GM12878 (cell line): Measurements from ENCODE around the gene PTGIS. TPM values are rescaled to one million over a fixed set of nuclear protein-coding genes. Genes with fewer than 3 reads are reported as not detected.

Experiments used
- ATAC-seq: fragments of 200-7000 bp; cut with Tn5 transposase; 3 replicates; pipeline ENCODE4 v1.9.1; 2020; ENCODE audit warnings: mild to moderate bottlenecking, moderate library complexity
- BruUV-seq: library from RNA; stranded (reverse); fragments of 400-500 nt; replicated peaks from 2 replicates; lab custom pipeline; 2021; lab: Mats Ljungman, UMichigan
- CTCF ChIA-PET: fragments of 300-600 bp; sonication (Branson Sonifier 250); formaldehyde crosslinking; extraction: SDS; loops from one replicate; lab custom pipeline; 2021; ENCODE audit warnings: inconsistent platforms; lab: Yijun Ruan, JAX
- POLR2A ChIA-PET: fragments of 350-600 bp; formaldehyde crosslinking; extraction: SDS; loops from one replicate; lab custom pipeline; 2021; ENCODE audit warnings: inconsistent platforms; lab: Charles Lee
- RAD21 ChIA-PET: fragments of 300-600 bp; sonication (Branson Sonifier 250); formaldehyde crosslinking; loops from one replicate; lab custom pipeline; 2023; ENCODE audit warnings: antibody characterized with exemption; ENCODE audit not compliant: unreplicated experiment; lab: Charles Lee
- SMC1A ChIA-PET: fragments of 300-600 bp; sonication (Branson Sonifier 250); formaldehyde crosslinking; loops from one replicate; lab custom pipeline; 2023; ENCODE audit not compliant: unreplicated experiment, uncharacterized antibody; lab: Charles Lee
- DNase-seq: peaks from one replicate; pipeline ENCODE4 v3.0.0-alpha.2; 2011; ENCODE audit warnings: low read depth, low spot score
- FAIRE-seq: peaks from 3 replicates; lab custom pipeline; 2011; peaks lifted over from hg19 to GRCh38; lab: Jason Lieb, UNC
- H2AFZ ChIP-seq: 2 replicates; pipeline ENCODE4 v1.6.0; 2011; ENCODE audit warnings: low read depth, low read length, control low read depth; ENCODE audit not compliant: control insufficient read depth
- H3K27ac ChIP-seq: 2 replicates; pipeline ENCODE4 v1.5.1; 2011; ENCODE audit warnings: control low read depth; ENCODE audit not compliant: control insufficient read depth, insufficient read depth
- H3K27me3 ChIP-seq, 2 experiments: replicated peaks in 1 of 2; 2 replicates each; pipeline versions ENCODE4 v1.6.0 to v1.6.1; 2011; ENCODE audit warnings: low read length in 1 of 2; ENCODE audit not compliant: control insufficient read depth in 2 of 2, insufficient read depth in 2 of 2
- H3K36me3 ChIP-seq, 2 experiments: 2 replicates each; pipeline ENCODE4 v1.5.1; 2011; ENCODE audit warnings: low read length in 1 of 2; ENCODE audit not compliant: control insufficient read depth in 2 of 2, insufficient read depth in 2 of 2
- H3K4me1 ChIP-seq: 2 replicates; pipeline ENCODE4 v1.6.1; 2011; ENCODE audit warnings: mild to moderate bottlenecking, low read length, moderate library complexity, mixed read lengths; ENCODE audit not compliant: control insufficient read depth, insufficient read depth
- H3K4me2 ChIP-seq: 2 replicates; pipeline ENCODE4 v1.6.0; 2011; ENCODE audit warnings: control low read depth; ENCODE audit not compliant: control insufficient read depth, insufficient read depth
- H3K4me3 ChIP-seq: fragments of 200-600 bp; sonication (generic); 2 replicates; pipeline ENCODE4 v1.5.1; 2016
- H3K79me2 ChIP-seq: 2 replicates; pipeline ENCODE4 v1.6.0; 2011; ENCODE audit warnings: low read length; ENCODE audit not compliant: control insufficient read depth, insufficient read depth
- H3K9ac ChIP-seq: 2 replicates; pipeline ENCODE4 v1.8.0; 2011; ENCODE audit warnings: low read length, control low read depth, mixed read lengths; ENCODE audit not compliant: control insufficient read depth, insufficient read depth
- H3K9me3 ChIP-seq: replicated peaks from 3 replicates; pipeline ENCODE4 v1.5.1; 2011; ENCODE audit warnings: mild to moderate bottlenecking, low read length; ENCODE audit not compliant: control insufficient read depth, insufficient read depth
- H4K20me1 ChIP-seq: 2 replicates; pipeline ENCODE4 v1.6.0; 2011; ENCODE audit not compliant: control insufficient read depth, insufficient read depth
- ATF3 ChIP-seq: IDR thresholded peaks from 2 replicates; pipeline ENCODE4 v1.6.1; 2011; ENCODE audit warnings: low read depth, mild to moderate bottlenecking, low read length, moderate library complexity, borderline replicate concordance; ENCODE audit errors: extremely low read depth
- CEBPZ ChIP-seq: fragments of 150-350 bp; IDR thresholded peaks from 2 replicates; pipeline ENCODE4 v1.6.1; 2016; ENCODE audit warnings: low read depth, low read length
- CHD2 ChIP-seq: IDR thresholded peaks from 2 replicates; pipeline ENCODE4 v1.6.1; 2011; ENCODE audit warnings: low read depth, low read length, improper control_type of control experiment, borderline replicate concordance
- ETV6 ChIP-seq, 2 experiments: fragments of 450-650 bp in 1 of 2; IDR thresholded peaks in 1 of 2; conservative IDR thresholded peaks in 1 of 2; 2 replicates each; pipeline ENCODE4 v1.6.1; 2014; ENCODE audit warnings: antibody characterized with exemption in 1 of 2, borderline replicate concordance in 1 of 2, low read depth in 1 of 2, mild to moderate bottlenecking in 1 of 2, moderate library complexity in 1 of 2
- EZH2 ChIP-seq: IDR thresholded peaks from 2 replicates; pipeline ENCODE4 v1.6.1; 2012; ENCODE audit warnings: low read depth, mild to moderate bottlenecking, control low read depth, inconsistent platforms, low read length, borderline replicate concordance; ENCODE audit not compliant: control insufficient read depth
- FOXK2 ChIP-seq: fragments of 450-650 bp; IDR thresholded peaks from 2 replicates; pipeline ENCODE4 v1.6.1; 2017; ENCODE audit warnings: mild to moderate bottlenecking, moderate library complexity
- IKZF1 ChIP-seq: fragments of 450-650 bp; conservative IDR thresholded peaks from 2 replicates; pipeline ENCODE4 v1.6.1; 2017; ENCODE audit warnings: antibody characterized with exemption, mild to moderate bottlenecking
- IKZF2 ChIP-seq, 2 experiments: fragments of 450-650 bp; IDR thresholded peaks; 2 replicates each; pipeline ENCODE4 v1.6.1; 2017; ENCODE audit warnings: mild to moderate bottlenecking in 2 of 2, moderate library complexity in 2 of 2
- KAT2A ChIP-seq: conservative IDR thresholded peaks from 2 replicates; pipeline ENCODE4 v1.6.1; 2011; ENCODE audit warnings: low read depth, low read length; ENCODE audit not compliant: control insufficient read depth
- MYB ChIP-seq: fragments of 150-350 bp; IDR thresholded peaks from 2 replicates; pipeline ENCODE4 v1.6.1; 2014; ENCODE audit warnings: mild to moderate bottlenecking, low read depth, low read length, borderline replicate concordance
- PAX8 ChIP-seq: fragments of 450-650 bp; IDR thresholded peaks from 2 replicates; pipeline ENCODE4 v1.6.1; 2017; ENCODE audit warnings: mild to moderate bottlenecking, moderate library complexity
- RELA ChIP-seq: fragments of 450-650 bp; IDR thresholded peaks from 2 replicates; pipeline ENCODE4 v1.8.0; 2014; ENCODE audit warnings: borderline replicate concordance; ENCODE audit not compliant: partially characterized antibody
- RFX5 ChIP-seq: IDR thresholded peaks from 2 replicates; pipeline ENCODE4 v1.6.1; 2011; ENCODE audit warnings: low read depth, low read length, improper control_type of control experiment
- STAT1 ChIP-seq: fragments of 450-650 bp; conservative IDR thresholded peaks from 2 replicates; pipeline ENCODE4 v1.6.1; 2014; ENCODE audit warnings: antibody characterized with exemption, mild to moderate bottlenecking
- YBX1 ChIP-seq: fragments of 450-650 bp; IDR thresholded peaks from 2 replicates; pipeline ENCODE4 v1.6.1; 2016; ENCODE audit warnings: antibody characterized with exemption
- ZZZ3 ChIP-seq: IDR thresholded peaks from 2 replicates; pipeline ENCODE4 v1.6.1; 2011; ENCODE audit warnings: low read depth; ENCODE audit not compliant: control insufficient read depth, insufficient read length
- WGBS: methylation state at CpG from one replicate; pipeline ENCODE4 v1.1.6; 2016; ENCODE audit warnings: low lambda C conversion rate; ENCODE audit not compliant: insufficient replicate concordance, insufficient coverage; ENCODE audit errors: missing lambda C conversion rate; 5-methylcytosine and 5-hydroxymethylcytosine counted together
- in situ Hi-C: fragments of 300-500 bp; cut with MboI; formaldehyde crosslinking; loops from 9 replicates; pipeline ENCODE4 v1.14.3; 2018; ENCODE audit warnings: mixed read lengths
- intact Hi-C: fragments of 100-400 bp; cut with micrococcal nuclease; formaldehyde crosslinking; loops from one replicate; pipeline ENCODE4 v1.14.2; 2022; ENCODE audit not compliant: unreplicated experiment
- polyA plus RNA-seq, 11 experiments: library from polyadenylated mRNA; depleted of rRNA in 4 of 11; unstranded in 6 of 11; stranded (reverse) in 5 of 11; fragments of >200 nt; fragmentation: Nextera tagmentation in 4 of 11; fragmentation: Illumina TruSeq in 1 of 11; extraction: Ambion mirVana in 4 of 11; extraction: Trizol in 1 of 11; gene quantifications; 1 replicate in 1 of 11; 2 replicates in 10 of 11; pipeline versions ENCODE4 v1.2.1 to v1.2.3, GENCODE V29; 2011 to 2016; ENCODE audit warnings: inconsistent platforms in 2 of 11, missing spikeins in 2 of 11, low read depth in 1 of 11
- total RNA-seq, 4 experiments: library from RNA; depleted of rRNA in 3 of 4; stranded (reverse); fragments of >200 nt in 3 of 4; fragmentation: Illumina TruSeq in 1 of 4; extraction: Trizol in 1 of 4; gene quantifications; 2 replicates each; pipeline versions ENCODE4 v1.2.1 to v1.2.3, GENCODE V29; 2013 to 2021

PTGIS gene
- total and polyA plus RNA-seq, 10 of the 15 experiments (the other 5 are each of a cell fraction or from before 2014, with no cell fraction given), result 0.10 TPM; not detected in 9

- TF ChIP-seq RELA (no peak), MYB (no peak), YBX1 (no peak), KAT2A (no peak), STAT1 (no peak), ETV6 (conservative IDR thresholded peaks at IDR 0.05 in 1 of 2, IDR thresholded peaks at IDR 0.05 in 1 of 2; ENCODE audit: borderline replicate concordance in 1 of 2, low read depth in 1 of 2) (no peak), ZZZ3 (no peak), FOXK2 (no peak), EZH2 (no peak), PAX8 (no peak), ATF3 (no peak), RFX5 (no peak)
Measured at GRCh38 chr20:49483696-49484123, 84.2 kb downstream of the PTGIS start (continued).

- H4K20me1 ChIP-seq, result no peaks in the 10 kb centered on the region
- intact Hi-C loops (no loop called here), in situ Hi-C loops (no loop called here)
- ChIA-PET SMC1A (no interaction called here), RAD21 (no interaction called here), POLR2A (no interaction called here), CTCF (no interaction called here)
- H3K36me3 ChIP-seq, result no peaks in the 10 kb centered on the region
- 20% methylated on average over 16 of the region's 27 CpGs for WGBS
- no peak for ATAC-seq
- no peak overlapping the region for H3K27ac ChIP-seq
- peaks cover 7 to 8% of the 10 kb centered on the region in 2 experiments; a peak in 3 of 4 replicates for H3K27me3 ChIP-seq
- H3K79me2 ChIP-seq, result no peaks in the 10 kb centered on the region
- H3K4me2 ChIP-seq, result no peak overlapping the region
- H3K9me3 ChIP-seq, result no peaks in the 10 kb centered on the region
- no peak overlapping the region for H2AFZ ChIP-seq
- no peak for DNase-seq
- no peak for FAIRE-seq
- no peak overlapping the region for H3K9ac ChIP-seq
- no peaks in the 10 kb centered on the region for H3K4me1 ChIP-seq
- H3K4me3 ChIP-seq, result no peak overlapping the region
- BruUV-seq, result no TSS peak
- no peak for TF ChIP-seq IKZF1
- TF ChIP-seq CHD2, result no peak
- TF ChIP-seq CEBPZ, result no peak
- TF ChIP-seq RELA, result no peak
- no peak for TF ChIP-seq IKZF2 (IDR thresholded peaks at IDR 0.05)
Measured at GRCh38 chr20:49483018-49483695, 84.8 kb downstream of the PTGIS start.
